ENCODE data around the gene NPSR1.

Gene NPSR1

GRCh38 chr7:34727464-34727995 lies 69.5 kb downstream of the NPSR1 start:
- DNase-seq (ENCODE audit: low spot score) (no peak), ATAC-seq (ENCODE audit: low read depth) (no peak)
- TF ChIP-seq CTCF (IDR thresholded peaks at IDR 0.05; ENCODE audit: poor library complexity, severe bottlenecking) = no peak
- H3K4me3 ChIP-seq (ENCODE audit: severe bottlenecking) = no peak overlapping the region
- H3K27me3 ChIP-seq (ENCODE audit: insufficient read depth, poor library complexity, severe bottlenecking) = no peaks in the 10 kb centered on the region
- H3K36me3 ChIP-seq (ENCODE audit: low read depth) = no peaks in the 10 kb centered on the region
- H3K27ac ChIP-seq (ENCODE audit: poor library complexity, severe bottlenecking) = no peak overlapping the region
- H3K4me1 ChIP-seq (ENCODE audit: insufficient read depth, poor library complexity, severe bottlenecking) = no peaks in the 10 kb centered on the region
- no peaks in the 10 kb centered on the region for H3K9me3 ChIP-seq (ENCODE audit: severe bottlenecking)

- H3K27ac ChIP-seq (ENCODE audit: poor library complexity, severe bottlenecking) = no peak overlapping the region
- ATAC-seq (ENCODE audit: low read depth) = no peak
- H3K4me1 ChIP-seq (ENCODE audit: insufficient read depth, poor library complexity, severe bottlenecking) = no peaks in the 10 kb centered on the region
- no peak for TF ChIP-seq CTCF (IDR thresholded peaks at IDR 0.05; ENCODE audit: poor library complexity, severe bottlenecking)
- H3K4me3 ChIP-seq (ENCODE audit: severe bottlenecking) = no peak overlapping the region
- no peaks in the 10 kb centered on the region for H3K9me3 ChIP-seq (ENCODE audit: severe bottlenecking)
- H3K36me3 ChIP-seq (ENCODE audit: low read depth) = no peaks in the 10 kb centered on the region
- no peaks in the 10 kb centered on the region for H3K27me3 ChIP-seq (ENCODE audit: insufficient read depth, poor library complexity, severe bottlenecking)
- no peak for DNase-seq (ENCODE audit: low spot score)
Observed at GRCh38 chr7:34728156-34728555, 70.1 kb downstream of the NPSR1 start.

DNA sequence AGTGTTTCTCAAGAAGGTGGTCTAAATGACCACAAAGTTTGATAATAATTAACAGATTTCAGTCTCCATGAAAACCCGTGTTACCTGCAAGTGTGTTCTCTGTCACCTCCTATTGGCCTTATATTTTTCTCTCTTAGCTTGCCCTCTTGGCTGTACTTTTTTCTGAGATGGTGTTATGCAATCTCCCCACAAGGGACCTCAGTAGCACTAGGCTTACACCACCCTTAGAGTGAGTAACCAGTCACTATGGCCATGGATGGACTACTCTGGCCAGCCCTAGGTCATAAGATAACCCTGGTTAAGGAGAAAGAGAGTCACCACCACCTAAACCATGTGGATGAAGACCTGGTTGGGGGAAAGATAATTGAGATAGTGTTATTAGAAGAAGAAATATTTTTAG lies 76.8 kb downstream of the NPSR1 start:
- DNase-seq (ENCODE audit: low spot score) (no peak), ATAC-seq (ENCODE audit: low read depth) (no peak)
- Histone ChIP-seq H3K9me3 (ENCODE audit: severe bottlenecking) (no peaks in the 10 kb centered on the region), H3K4me3 (ENCODE audit: severe bottlenecking) (no peak overlapping the region), H3K27ac (ENCODE audit: poor library complexity, severe bottlenecking) (no peak overlapping the region), H3K27me3 (ENCODE audit: insufficient read depth, poor library complexity, severe bottlenecking) (no peaks in the 10 kb centered on the region), H3K36me3 (ENCODE audit: low read depth) (no peaks in the 10 kb centered on the region), H3K4me1 (ENCODE audit: insufficient read depth, poor library complexity, severe bottlenecking) (no peaks in the 10 kb centered on the region)
- no peak for TF ChIP-seq CTCF (IDR thresholded peaks at IDR 0.05; ENCODE audit: poor library complexity, severe bottlenecking)

GRCh38 chr7:34735526-34735925 lies 77.5 kb downstream of the NPSR1 start:
- DNase-seq (ENCODE audit: low spot score) = no peak

More at GRCh38 chr7:34735526-34735925, 77.5 kb downstream of the NPSR1 start:
- H3K4me3 ChIP-seq (ENCODE audit: severe bottlenecking) = no peak overlapping the region
- no peaks in the 10 kb centered on the region for H3K4me1 ChIP-seq (ENCODE audit: insufficient read depth, poor library complexity, severe bottlenecking)
- no peak for ATAC-seq (ENCODE audit: low read depth)
- H3K27me3 ChIP-seq (ENCODE audit: insufficient read depth, poor library complexity, severe bottlenecking) = no peaks in the 10 kb centered on the region
- no peaks in the 10 kb centered on the region for H3K9me3 ChIP-seq (ENCODE audit: severe bottlenecking)
- H3K36me3 ChIP-seq (ENCODE audit: low read depth) = no peaks in the 10 kb centered on the region
- H3K27ac ChIP-seq (ENCODE audit: poor library complexity, severe bottlenecking) = no peak overlapping the region
- no peak for TF ChIP-seq CTCF (IDR thresholded peaks at IDR 0.05; ENCODE audit: poor library complexity, severe bottlenecking)
